SIG-M5 (cell line): ENCODE results near the gene CCDC146.
A peak's percentile ranks its signal among the peaks of the same experiment; 100 is the strongest.
"Not testable (repeated sequence)": the region's sequence is repeated elsewhere in the genome, so short reads cannot be mapped to it uniquely, and the experiment has no call there.

ENCODE experiments used
- DNase-seq: peaks from one replicate; lab custom pipeline; 2025; lab: John Stamatoyannopoulos, UW

The CCDC146 gene

DNA sequence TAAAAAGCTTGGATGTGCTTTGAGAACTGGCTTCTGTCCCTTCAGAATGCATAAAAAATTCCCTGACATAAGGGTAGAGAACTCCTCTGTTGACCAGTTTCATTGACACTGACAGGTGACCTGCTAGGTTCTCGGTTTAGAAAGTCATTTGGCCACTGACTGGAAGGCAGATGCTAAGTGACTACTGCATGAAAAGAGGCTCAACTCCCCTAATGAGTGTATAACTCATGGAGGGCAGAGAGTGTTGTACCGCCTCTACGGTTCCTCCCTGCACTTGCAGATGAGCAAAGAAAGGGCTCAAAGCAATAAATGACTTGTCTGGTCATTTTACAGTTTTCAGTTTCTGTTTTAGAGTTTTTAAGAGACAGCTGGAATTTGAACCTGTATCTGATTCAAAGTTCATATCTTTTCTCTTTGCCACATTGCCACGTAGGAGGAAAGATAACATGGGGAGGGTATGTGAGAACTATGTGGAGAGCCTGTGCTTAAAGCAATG is 80.1 kb downstream of the CCDC146 start:
- no peak for DNase-seq

DNA sequence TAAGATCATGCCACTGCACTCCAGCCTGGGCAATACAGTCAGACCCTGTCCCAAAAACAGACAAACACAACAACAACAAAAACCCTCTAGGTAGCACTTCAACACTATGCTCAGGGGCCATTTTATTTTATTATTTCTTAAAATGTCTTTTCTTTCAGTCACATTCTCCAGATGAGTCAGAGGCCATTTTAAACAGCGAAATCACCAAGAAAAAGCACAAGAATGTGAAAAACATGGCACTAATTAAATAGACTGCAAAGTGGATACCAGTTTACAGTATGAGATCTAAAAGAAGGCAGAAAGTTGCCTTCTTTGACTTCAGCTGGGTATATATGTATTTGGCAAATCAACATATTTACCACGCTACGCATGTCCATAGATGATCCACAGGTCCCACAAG is 83.3 kb downstream of the CCDC146 start:
- DNase-seq, result no peak

GRCh38 chr7:77208416-77208815 is 86.0 kb downstream of the CCDC146 start:
- no peak for DNase-seq

DNA sequence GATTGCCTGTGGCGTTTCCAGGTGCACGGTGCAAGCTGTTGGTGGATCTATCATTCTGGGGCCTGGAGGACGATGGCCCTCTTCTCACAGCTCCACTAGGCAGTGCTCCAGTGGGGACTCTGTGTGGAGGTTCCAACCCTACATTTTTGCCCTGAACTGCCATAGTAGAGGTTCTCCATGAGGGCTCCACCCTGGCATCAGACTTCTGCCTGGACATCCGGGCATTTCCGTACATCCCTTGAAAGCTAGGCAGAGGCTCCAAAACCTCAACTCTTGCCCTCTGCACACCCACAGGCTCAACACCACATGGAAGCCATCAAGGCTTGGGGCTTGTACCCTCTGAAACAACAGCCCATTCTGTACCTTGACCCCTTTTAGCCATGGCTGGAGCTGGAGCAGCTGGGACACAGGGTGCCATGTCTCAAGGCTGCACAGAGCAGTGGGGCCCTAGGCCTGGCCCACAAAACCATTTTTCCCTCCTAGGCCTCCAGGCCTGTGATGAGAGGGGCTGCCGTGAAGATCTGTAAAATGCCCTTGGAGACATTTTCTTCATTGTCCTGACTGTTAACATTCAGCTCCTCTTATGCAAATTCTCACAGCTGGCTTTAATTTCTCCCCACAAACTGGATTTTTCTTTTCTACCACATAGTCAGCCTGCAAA is 87.2 kb downstream of the CCDC146 start:
- no peak for DNase-seq

DNA sequence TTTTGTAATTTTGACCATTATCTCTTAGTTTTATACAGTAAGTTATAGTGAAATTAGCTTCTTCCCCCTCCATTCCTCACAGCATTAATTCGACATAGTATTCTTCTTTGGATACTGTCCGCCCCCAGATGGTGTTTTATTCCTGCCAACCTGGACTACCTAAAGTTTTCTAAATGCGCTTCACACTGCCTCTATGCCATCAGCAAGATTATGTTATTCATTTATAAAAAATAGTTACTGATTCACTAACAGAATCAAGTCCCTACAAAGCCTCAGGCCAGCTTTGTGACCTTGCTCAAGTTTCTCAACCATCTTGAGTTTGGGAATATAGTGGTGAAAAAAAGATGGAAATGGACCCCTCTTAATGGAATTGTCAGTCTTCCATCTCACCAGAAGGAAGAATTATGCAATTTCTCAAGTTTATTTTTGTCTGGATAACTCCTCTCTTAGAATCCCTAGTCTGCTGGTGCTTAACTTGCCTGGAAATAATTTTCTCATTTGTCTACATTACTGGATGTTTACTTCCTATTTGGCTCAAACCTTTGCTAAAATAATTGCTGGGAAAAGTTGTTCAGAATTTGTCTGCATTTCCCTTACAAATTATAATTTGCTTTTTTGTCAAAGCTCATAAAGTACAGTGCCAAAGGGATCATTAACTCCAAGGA is 93.9 kb downstream of the CCDC146 start:
- no peak for DNase-seq

- DNase-seq, result no peak
These were observed 95.2 kb downstream of the CCDC146 start for GRCh38 chr7:77217474-77218185.

DNA sequence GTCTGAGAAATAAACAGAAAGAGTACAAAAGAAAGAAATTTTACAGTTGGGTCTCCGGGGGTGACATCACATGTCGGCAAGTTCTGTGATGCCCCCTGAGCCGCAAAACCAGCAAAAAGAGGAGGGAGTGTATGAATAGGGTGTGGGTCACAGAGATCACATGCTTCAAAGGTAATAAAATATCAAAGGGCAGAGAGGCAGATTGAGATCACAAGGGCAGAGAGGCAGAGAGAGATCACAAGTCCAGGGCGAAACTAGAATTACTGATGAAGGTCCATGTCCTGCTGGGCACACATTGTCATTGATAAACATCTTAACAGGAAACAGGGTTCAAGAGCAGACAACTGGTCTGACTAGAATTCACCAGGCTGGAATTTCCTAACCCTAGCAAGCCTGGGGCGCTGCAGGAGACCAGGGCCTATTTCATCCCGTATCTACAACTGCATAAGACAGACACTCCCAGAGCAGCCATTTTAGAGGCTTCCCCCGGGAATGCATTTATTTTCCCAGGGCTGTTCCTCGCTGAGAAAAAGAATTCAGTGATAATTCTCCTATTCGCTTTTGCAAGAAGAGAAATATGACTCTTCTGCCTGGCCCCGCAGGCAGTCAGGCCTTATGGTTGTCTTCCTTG is 97.4 kb downstream of the CCDC146 start:
- not testable (repeated sequence) for DNase-seq

GRCh38 chr7:77222065-77222464 is 99.7 kb downstream of the CCDC146 start:
- DNase-seq, result no peak

DNA sequence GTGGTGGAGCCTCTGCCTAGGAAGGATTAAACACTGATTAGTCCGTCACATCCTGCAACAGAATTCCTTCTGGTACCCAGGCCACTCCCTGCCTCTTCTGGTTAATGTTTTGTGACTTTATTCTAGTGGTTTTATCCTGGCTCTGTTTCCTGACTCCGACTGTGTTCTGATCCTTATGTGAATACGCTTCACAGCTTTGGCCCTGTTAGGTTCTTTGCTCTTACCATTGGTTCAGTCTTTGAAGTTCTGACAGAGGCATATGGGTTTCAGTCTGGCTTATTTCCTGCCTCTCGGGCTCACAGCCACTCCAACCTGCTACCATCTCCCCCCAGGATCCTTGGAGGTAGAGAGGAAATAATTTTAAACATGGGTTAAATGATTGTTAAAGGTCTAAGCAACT is 100.4 kb downstream of the CCDC146 start:
- no peak for DNase-seq

- no peak for DNase-seq
These were observed 100.8 kb downstream of the CCDC146 start for GRCh38 chr7:77223261-77223660.

- no peak for DNase-seq
These were observed 104.0 kb downstream of the CCDC146 start for GRCh38 chr7:77226357-77226839.

DNA sequence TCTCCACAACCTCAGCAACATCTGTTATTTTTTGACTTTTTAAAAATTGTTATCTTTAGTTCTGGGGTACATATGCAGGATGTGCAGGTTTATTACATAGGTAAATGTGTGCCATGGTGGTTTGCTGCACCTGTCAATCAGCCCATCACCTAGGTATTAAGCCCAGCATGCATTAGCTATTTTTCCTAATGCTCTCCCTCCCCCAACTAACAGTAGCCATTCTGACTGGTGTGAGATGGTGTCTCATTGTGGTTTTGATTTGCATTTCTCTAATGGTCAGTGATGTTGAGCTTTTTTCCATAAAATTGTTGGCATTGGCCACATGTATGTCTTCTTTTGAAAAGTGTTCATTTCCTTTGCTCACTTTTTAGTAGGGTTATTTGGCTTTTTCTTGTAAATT is 106.4 kb downstream of the CCDC146 start:
- not testable (repeated sequence) for DNase-seq

DNA sequence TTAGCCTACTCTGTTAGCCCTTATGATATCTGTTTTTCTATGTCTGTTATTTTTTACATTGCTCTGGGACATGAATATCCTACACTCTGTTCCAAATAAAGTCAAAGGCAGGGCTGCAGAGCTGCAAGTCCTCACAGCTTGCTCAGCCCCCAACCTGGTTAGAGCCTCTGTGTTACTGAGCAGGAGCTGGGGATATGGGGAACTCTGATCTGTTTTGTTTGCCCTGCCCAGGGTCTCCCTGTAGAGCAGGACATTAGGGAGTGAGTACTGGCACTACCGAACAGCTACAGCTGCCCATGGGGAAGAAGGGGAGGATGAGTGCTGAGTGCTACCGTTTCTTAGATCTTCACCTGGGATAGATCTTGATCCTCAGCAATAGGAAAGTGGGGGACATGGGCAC is 110.1 kb downstream of the CCDC146 start:
- no peak for DNase-seq

- no peak for DNase-seq
These were observed 112.9 kb downstream of the CCDC146 start for GRCh38 chr7:77235276-77235675.

- peak; percentile 84 for DNase-seq
These were observed 116.3 kb downstream of the CCDC146 start for GRCh38 chr7:77238703-77239136.

- DNase-seq, result peak; percentile 7
These were observed 117.1 kb downstream of the CCDC146 start for GRCh38 chr7:77239471-77239870.

GRCh38 chr7:77242068-77242467 is 119.7 kb downstream of the CCDC146 start:
- no peak for DNase-seq

- no peak for DNase-seq
These were observed 120.1 kb downstream of the CCDC146 start for GRCh38 chr7:77242554-77242953.

DNA sequence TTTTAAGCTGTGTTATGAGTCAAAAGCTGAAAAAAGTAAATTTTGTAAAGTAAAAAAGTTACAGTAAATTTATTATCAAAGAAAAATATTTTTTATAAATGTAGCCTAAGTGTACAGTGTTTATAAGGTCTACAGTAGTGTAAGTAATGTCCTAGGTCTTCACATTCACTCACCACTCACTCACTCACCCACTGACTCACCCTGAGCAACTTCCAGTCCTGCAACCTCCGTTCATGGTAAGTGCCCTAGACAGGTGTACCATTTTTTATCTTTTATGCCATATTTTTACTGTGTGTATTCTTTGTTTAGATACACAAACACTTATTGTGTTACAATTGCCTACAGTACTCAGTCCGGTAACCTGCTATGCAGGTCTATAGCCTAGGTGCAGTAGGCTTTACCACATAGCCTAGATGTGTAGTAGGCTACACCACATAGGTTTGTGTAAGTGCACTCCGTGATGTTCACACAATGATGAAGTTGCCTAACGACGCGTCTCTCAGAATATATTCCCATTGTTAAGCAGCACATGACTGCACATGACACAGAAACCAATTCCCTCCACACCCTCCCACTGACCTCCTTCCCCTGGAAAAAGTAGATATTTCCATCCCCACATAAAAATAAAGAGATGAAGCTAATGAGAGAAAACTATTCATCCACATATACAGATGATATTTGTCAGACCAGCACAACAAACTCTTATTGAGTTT is 122.0 kb downstream of the CCDC146 start:
- no peak for DNase-seq

DNA sequence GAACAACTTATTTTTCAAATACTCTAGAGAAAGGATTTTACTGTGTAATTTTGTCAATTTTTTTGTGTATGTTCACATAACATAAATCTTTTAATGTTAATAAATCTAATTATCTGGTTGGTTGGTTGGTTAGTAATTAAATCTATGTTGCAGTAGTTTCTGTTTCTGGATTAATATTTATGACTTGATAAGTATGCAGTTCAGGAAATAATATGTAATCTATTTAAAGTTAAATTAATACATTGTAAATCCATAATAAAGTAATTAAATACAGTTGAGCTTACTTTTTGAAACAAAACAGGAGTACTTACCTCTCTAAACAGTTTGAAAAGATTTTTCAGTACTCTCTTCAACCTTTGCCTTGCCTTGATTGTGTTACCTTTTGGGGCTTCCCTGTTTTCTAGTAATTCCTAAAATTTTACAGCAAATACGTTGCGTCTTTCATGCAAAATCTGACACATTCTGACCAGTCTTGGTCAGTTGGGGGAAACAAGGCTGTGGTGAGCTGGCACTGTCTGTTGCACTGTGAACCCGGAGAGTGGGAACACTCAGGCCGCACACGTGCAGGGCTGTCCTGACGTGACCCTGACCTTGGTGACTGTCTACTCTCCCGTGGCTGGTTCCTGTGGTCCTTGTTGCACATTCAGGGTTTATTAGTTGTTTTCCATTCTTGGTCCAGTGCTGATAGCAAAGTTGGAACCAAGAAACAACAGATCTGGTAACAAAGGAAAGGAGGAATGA is 122.8 kb downstream of the CCDC146 start:
- no peak for DNase-seq

DNA sequence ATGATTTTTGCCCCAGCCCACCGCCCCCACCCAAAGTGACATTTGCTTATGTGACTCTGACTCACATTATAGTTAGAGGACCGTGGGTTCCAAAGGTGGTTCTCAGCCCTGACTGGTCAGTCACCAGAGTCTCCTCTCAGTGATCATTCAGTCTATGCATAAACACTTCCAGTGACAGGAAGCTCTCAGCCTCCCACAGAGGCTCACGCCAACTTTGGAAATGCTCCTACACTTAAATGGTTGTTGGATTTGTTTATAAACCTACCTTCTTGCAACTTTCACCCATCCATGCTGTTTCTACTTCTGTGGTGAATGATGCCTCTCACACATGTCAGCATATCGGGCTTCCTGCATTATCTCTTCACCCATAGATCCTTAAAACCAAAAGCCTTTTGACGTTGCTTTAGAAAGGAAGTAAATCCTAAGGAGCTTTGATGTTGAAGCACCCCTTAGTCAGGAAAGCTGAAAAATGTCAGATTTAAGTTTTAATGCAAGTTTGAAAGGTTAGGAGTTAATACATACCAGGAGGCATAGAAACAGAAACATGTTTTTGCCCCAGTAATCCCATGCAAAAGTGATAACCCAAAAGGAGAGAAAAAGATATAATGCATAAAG is 123.7 kb downstream of the CCDC146 start:
- DNase-seq, result no peak
